Astrocyte (in vitro differentiated cells and primary cell): ENCODE data around the gene ENOX2. TPM values are rescaled to one million over a fixed set of nuclear protein-coding genes. Genes with fewer than 3 reads are reported as not detected.
A peak's percentile ranks its signal among the peaks of the same experiment; 100 is the strongest.

Experiments
- DNase-seq: peaks from one replicate; pipeline ENCODE4 v3.0.0-alpha.2; 2010; ENCODE audit warnings: low read depth
- FAIRE-seq: peaks from 2 replicates; lab custom pipeline; 2011; peaks lifted over from hg19 to GRCh38; lab: Jason Lieb, UNC
- H2AFZ ChIP-seq: 2 replicates; pipeline ENCODE4 v1.6.0; 2012; ENCODE audit warnings: low read depth, low read length, inconsistent platforms
- H3K27ac ChIP-seq: 2 replicates; pipeline ENCODE4 v1.5.1; 2011; ENCODE audit warnings: low read depth, low read length, inconsistent platforms
- H3K27me3 ChIP-seq: 2 replicates; pipeline ENCODE4 v1.6.0; 2011; ENCODE audit warnings: low read length, inconsistent platforms; ENCODE audit not compliant: insufficient read depth
- H3K36me3 ChIP-seq: 2 replicates; pipeline ENCODE4 v1.5.1; 2011; ENCODE audit warnings: low read length, inconsistent platforms; ENCODE audit not compliant: insufficient read depth
- H3K4me1 ChIP-seq: 2 replicates; pipeline ENCODE4 v1.5.1; 2011; ENCODE audit warnings: low read length, inconsistent platforms; ENCODE audit not compliant: insufficient read depth
- H3K4me2 ChIP-seq: 2 replicates; pipeline ENCODE4 v1.6.0; 2012; ENCODE audit warnings: low read length, inconsistent platforms
- H3K4me3 ChIP-seq: 2 replicates; pipeline ENCODE4 v1.5.1; 2011; ENCODE audit warnings: low read depth, mild to moderate bottlenecking, low read length, inconsistent platforms; ENCODE audit not compliant: insufficient read depth
- H3K79me2 ChIP-seq: 2 replicates; pipeline ENCODE4 v1.6.0; 2012; ENCODE audit warnings: mild to moderate bottlenecking, low read length, inconsistent platforms; ENCODE audit not compliant: insufficient read depth
- H3K9ac ChIP-seq: 2 replicates; pipeline ENCODE4 v1.6.0; 2012; ENCODE audit warnings: mild to moderate bottlenecking, low read length, inconsistent platforms
- H3K9me3 ChIP-seq: 2 replicates; pipeline ENCODE4 v1.5.1; 2012; ENCODE audit warnings: low read depth, mild to moderate bottlenecking, low read length, inconsistent platforms; ENCODE audit not compliant: insufficient read depth
- H4K20me1 ChIP-seq: 2 replicates; pipeline ENCODE4 v1.6.0; 2012; ENCODE audit warnings: low read length, inconsistent platforms; ENCODE audit not compliant: insufficient read depth
- H3K27ac Mint-ChIP-seq: one replicate; pipeline ENCODE4 v1.8.0; 2021; ENCODE audit warnings: mild to moderate bottlenecking, mixed read lengths; ENCODE audit not compliant: unreplicated experiment
- H3K27me3 Mint-ChIP-seq: one replicate; pipeline ENCODE4 v1.8.0; 2021; ENCODE audit warnings: low read depth, mixed read lengths; ENCODE audit not compliant: unreplicated experiment
- H3K36me3 Mint-ChIP-seq: one replicate; pipeline ENCODE4 v1.8.0; 2021; ENCODE audit warnings: low read depth, mixed read lengths; ENCODE audit not compliant: unreplicated experiment
- H3K4me1 Mint-ChIP-seq: one replicate; pipeline ENCODE4 v1.8.0; 2021; ENCODE audit warnings: low read depth, mixed read lengths; ENCODE audit not compliant: unreplicated experiment
- H3K4me3 Mint-ChIP-seq: one replicate; pipeline ENCODE4 v1.8.0; 2021; ENCODE audit warnings: mild to moderate bottlenecking, moderate library complexity, mixed read lengths; ENCODE audit not compliant: unreplicated experiment
- H3K9me3 Mint-ChIP-seq: one replicate; pipeline ENCODE4 v1.8.0; 2021; ENCODE audit warnings: mild to moderate bottlenecking, mixed read lengths; ENCODE audit not compliant: unreplicated experiment
- CTCF ChIP-seq: IDR thresholded peaks from 2 replicates; pipeline ENCODE4 v1.5.1; 2011; ENCODE audit warnings: low read depth, mild to moderate bottlenecking, inconsistent platforms, low read length, moderate library complexity; ENCODE audit not compliant: insufficient read depth
- EZH2 ChIP-seq: IDR thresholded peaks from 2 replicates; pipeline ENCODE4 v1.6.1; 2012; ENCODE audit warnings: mild to moderate bottlenecking, low read length, inconsistent platforms; ENCODE audit not compliant: insufficient read depth
- total RNA-seq: library from RNA; stranded (reverse); gene quantifications from 2 replicates; pipeline ENCODE4 v1.2.1, GENCODE V29; 2021

The ENOX2 gene
- total RNA-seq, 1 donor from 2014 or later, result 9.4 TPM

GRCh38 chrX:130789793-130790192, 113.2 kb downstream of the ENOX2 start:
- Mint-ChIP-seq H3K9me3 (no peaks in the 10 kb centered on the region), H3K4me3 (no peak overlapping the region), H3K27me3 (no peaks in the 10 kb centered on the region), H3K27ac (no peak overlapping the region), H3K4me1 (peaks cover 11% of the 10 kb centered on the region), H3K36me3 (no peaks in the 10 kb centered on the region)
- H2AFZ ChIP-seq, result no peak overlapping the region
- no peaks in the 10 kb centered on the region for H3K27me3 ChIP-seq
- no peaks in the 10 kb centered on the region for H3K9me3 ChIP-seq
- no peaks in the 10 kb centered on the region for H4K20me1 ChIP-seq
- no peak overlapping the region for H3K9ac ChIP-seq
- H3K79me2 ChIP-seq, result no peaks in the 10 kb centered on the region
- no peaks in the 10 kb centered on the region for H3K4me1 ChIP-seq
- FAIRE-seq, result peak; percentile 60
- no peak overlapping the region for H3K4me2 ChIP-seq
- no peak overlapping the region for H3K4me3 ChIP-seq
- no peak for DNase-seq
- H3K27ac ChIP-seq, result no peak overlapping the region
- TF ChIP-seq EZH2 (no peak), CTCF (no peak)
- no peaks in the 10 kb centered on the region for H3K36me3 ChIP-seq

- Mint-ChIP-seq H3K9me3 (no peaks in the 10 kb centered on the region), H3K27me3 (no peaks in the 10 kb centered on the region), H3K27ac (no peak overlapping the region), H3K4me3 (no peak overlapping the region), H3K36me3 (no peaks in the 10 kb centered on the region), H3K4me1 (peaks cover 10% of the 10 kb centered on the region)
- H4K20me1 ChIP-seq, result no peaks in the 10 kb centered on the region
- H3K4me2 ChIP-seq, result no peak overlapping the region
- no peak overlapping the region for H3K4me3 ChIP-seq
- H3K27ac ChIP-seq, result no peak overlapping the region
- no peak for TF ChIP-seq CTCF
- no peak for TF ChIP-seq EZH2
- DNase-seq (no peak), FAIRE-seq (peak; percentile 84)
- no peaks in the 10 kb centered on the region for H3K4me1 ChIP-seq
- no peak overlapping the region for H2AFZ ChIP-seq
- no peaks in the 10 kb centered on the region for H3K27me3 ChIP-seq
- H3K9me3 ChIP-seq, result no peaks in the 10 kb centered on the region
- H3K9ac ChIP-seq, result no peak overlapping the region
- no peaks in the 10 kb centered on the region for H3K79me2 ChIP-seq
- H3K36me3 ChIP-seq, result no peaks in the 10 kb centered on the region
Measured at GRCh38 chrX:130788786-130789581, 114.0 kb downstream of the ENOX2 start.

GRCh38 chrX:130786030-130786429, 117.0 kb downstream of the ENOX2 start:
- H3K4me3 ChIP-seq, result no peak overlapping the region
- no peak for DNase-seq
- no peak overlapping the region for H2AFZ ChIP-seq
- Mint-ChIP-seq H3K4me3 (no peak overlapping the region), H3K4me1 (peaks cover 4% of the 10 kb centered on the region), H3K9me3 (no peaks in the 10 kb centered on the region), H3K27me3 (no peaks in the 10 kb centered on the region), H3K36me3 (no peaks in the 10 kb centered on the region), H3K27ac (no peak overlapping the region)
- no peaks in the 10 kb centered on the region for H3K4me1 ChIP-seq
- H3K79me2 ChIP-seq, result no peaks in the 10 kb centered on the region
- H3K27ac ChIP-seq, result no peak overlapping the region
- no peaks in the 10 kb centered on the region for H3K27me3 ChIP-seq
- H3K36me3 ChIP-seq, result no peaks in the 10 kb centered on the region
- TF ChIP-seq EZH2, result no peak
- TF ChIP-seq CTCF, result no peak
- H4K20me1 ChIP-seq, result no peaks in the 10 kb centered on the region
- FAIRE-seq, result no peak
- no peak overlapping the region for H3K4me2 ChIP-seq
- no peak overlapping the region for H3K9ac ChIP-seq
- H3K9me3 ChIP-seq, result no peaks in the 10 kb centered on the region
